HepG2 (cell line): Measurements from ENCODE around the gene TMEM184B. TPM values are rescaled to one million over a fixed set of nuclear protein-coding genes. Genes with fewer than 3 reads are reported as not detected.

Experiments used
- FOXA3 ChIP-seq: IDR thresholded peaks from 2 replicates; pipeline ENCODE4 v1.6.1; 2016; ENCODE audit warnings: missing genetic modification reagents, missing compliant biosample characterization
- FOXC1 ChIP-seq: sonication (generic); formaldehyde crosslinking; IDR thresholded peaks from 2 replicates; pipeline ENCODE4 v1.8.0; 2022; ENCODE audit warnings: mild to moderate bottlenecking, missing genetic modification reagents, borderline replicate concordance
- GFI1 ChIP-seq: sonication (generic); formaldehyde crosslinking; IDR thresholded peaks from 2 replicates; pipeline ENCODE4 v1.5.0; 2020; ENCODE audit warnings: missing genetic modification reagents, mild to moderate bottlenecking, borderline replicate concordance
- NFIB ChIP-seq: sonication (generic); formaldehyde crosslinking; IDR thresholded peaks from 2 replicates; pipeline ENCODE4 v1.9.0; 2021; ENCODE audit warnings: missing genetic modification reagents, mild to moderate bottlenecking, borderline replicate concordance
- NFYC ChIP-seq: IDR thresholded peaks from 2 replicates; pipeline ENCODE4 v1.6.1; 2016; ENCODE audit warnings: missing genetic modification reagents, missing compliant biosample characterization
- SKI ChIP-seq: fragments of 450-650 bp; IDR thresholded peaks from one replicate; pipeline ENCODE4 v1.6.1; 2018; ENCODE audit warnings: mild to moderate bottlenecking; ENCODE audit not compliant: partially characterized antibody
- SRSF1 ChIP-seq: fragments of 200-400 bp; formaldehyde crosslinking; optimal IDR thresholded peaks from 2 replicates; pipeline ENCODE3; 2017; ENCODE audit warnings: mild to moderate bottlenecking, low read depth, low read length, moderate library complexity
- YY1 ChIP-seq: IDR thresholded peaks from 2 replicates; pipeline ENCODE4 v1.6.1; 2011; ENCODE audit warnings: low read length, low read depth, moderate library complexity, mild to moderate bottlenecking; ENCODE audit not compliant: insufficient read depth, insufficient replicate concordance
- ZNF350 ChIP-seq: sonication (generic); formaldehyde crosslinking; IDR thresholded peaks from 2 replicates; pipeline ENCODE4 v1.4.0; 2020; ENCODE audit warnings: mild to moderate bottlenecking, low read depth, missing genetic modification reagents, borderline replicate concordance
- ZNF891 ChIP-seq: sonication (generic); formaldehyde crosslinking; IDR thresholded peaks from 2 replicates; pipeline ENCODE4 v1.5.0; 2020; ENCODE audit warnings: mild to moderate bottlenecking, missing genetic modification reagents
- polyA plus RNA-seq, 8 experiments: library from polyadenylated mRNA; depleted of rRNA in 3 of 8; stranded (reverse) in 7 of 8; unstranded in 1 of 8; fragments of >200 nt; fragmentation: Illumina TruSeq in 4 of 8; extraction: Trizol in 4 of 8; gene quantifications; 2 replicates each; pipeline versions ENCODE4 v1.2.1 to v1.2.3, GENCODE V29; 2011 to 2016; ENCODE audit warnings: low read depth in 4 of 8, missing spikeins in 1 of 8, mixed read lengths in 1 of 8; ENCODE audit not compliant: insufficient read depth in 1 of 8
- total RNA-seq, 5 experiments: library from RNA; depleted of rRNA; stranded (reverse); fragments of >200 nt; fragmentation: Illumina TruSeq; extraction: Trizol; gene quantifications; 2 replicates each; pipeline ENCODE4 v1.2.3, GENCODE V29; 2016; ENCODE audit warnings: low read depth in 1 of 5
- TF ChIP-seq, protein P1 (sequence below): sonication (generic); formaldehyde crosslinking; IDR thresholded peaks from 2 replicates; pipeline ENCODE4 v1.4.0; 2020; ENCODE audit warnings: missing genetic modification reagents
- TF ChIP-seq, protein P2 (sequence below): IDR thresholded peaks from 2 replicates; pipeline ENCODE4 v1.6.1; 2016; ENCODE audit warnings: control low read depth
- TF ChIP-seq, protein P3 (sequence below): sonication (generic); formaldehyde crosslinking; IDR thresholded peaks from 2 replicates; pipeline ENCODE4 v1.4.0; 2020; ENCODE audit warnings: missing genetic modification reagents, borderline replicate concordance
- TF ChIP-seq, protein P4 (sequence below): sonication (generic); formaldehyde crosslinking; IDR thresholded peaks from 2 replicates; pipeline ENCODE4 v1.5.1; 2020; ENCODE audit warnings: mild to moderate bottlenecking, moderate library complexity, missing genetic modification reagents
- TF ChIP-seq, protein P5 (sequence below): IDR thresholded peaks from 2 replicates; pipeline ENCODE4 v1.6.1; 2018; ENCODE audit warnings: missing genetic modification reagents, mild to moderate bottlenecking, missing compliant biosample characterization

TMEM184B gene
- total and polyA plus RNA-seq, 2 of the 13 experiments (the other 11 are each of a cell fraction or from before 2014, with no cell fraction given), result 15.9 to 16.0 TPM

DNA sequence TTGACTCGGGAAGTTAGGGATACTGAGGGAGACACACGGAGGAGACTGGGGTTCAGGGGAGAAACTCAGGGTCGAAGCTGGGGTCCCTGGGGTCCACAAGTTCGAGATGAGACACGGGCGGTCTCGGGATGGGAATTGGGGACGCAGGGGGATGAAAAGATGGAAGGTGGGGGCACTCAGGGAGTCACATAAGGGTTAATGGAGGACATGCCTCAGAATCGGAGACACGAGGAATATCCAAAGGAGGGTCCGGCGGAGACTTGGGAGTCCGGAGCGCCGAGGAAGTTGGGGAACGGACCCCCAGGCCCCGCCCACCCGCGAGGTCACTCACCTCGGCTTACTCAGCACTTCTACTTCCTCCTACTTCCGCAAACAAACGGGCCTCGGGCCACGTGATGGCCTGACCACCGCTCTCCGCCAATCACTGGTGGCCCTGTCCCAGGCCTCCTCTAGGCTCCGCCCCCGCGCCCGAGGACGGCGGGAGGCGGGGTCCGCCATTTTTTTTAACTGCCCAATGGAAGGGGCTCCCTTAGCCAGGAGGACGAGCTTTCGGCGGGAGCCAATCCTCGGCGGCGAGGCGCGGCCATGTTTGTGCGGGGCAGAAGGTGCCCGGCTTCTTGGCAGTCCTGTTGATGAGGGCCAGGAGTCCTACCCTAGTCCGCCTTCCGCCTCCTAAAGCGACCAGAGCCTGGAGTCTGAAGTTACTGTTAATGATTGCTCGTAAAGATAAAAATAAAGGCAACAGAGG, 91.2 kb downstream of the TMEM184B start, which contains the start of gene PLA2G6 (continued):
- TF ChIP-seq SKI (no peak), YY1 (peak; percentile 100), GFI1 (CRISPR knock-in tag) (peak; percentile 50; the same call in 1 of the 2 replicates), NFYC (CRISPR knock-in tag) (peak; percentile 87), ZNF891 (CRISPR knock-in tag) (no peak), FOXC1 (CRISPR knock-in tag) (peak; percentile 9; the same call in 1 of the 2 replicates), FOXA3 (CRISPR knock-in tag) (no peak), NFIB (CRISPR knock-in tag) (no peak), ZNF350 (CRISPR knock-in tag) (peak; percentile 38; the same call in 1 of the 2 replicates), SRSF1 (peak; percentile 24)
- TF ChIP-seq, protein P1, sequence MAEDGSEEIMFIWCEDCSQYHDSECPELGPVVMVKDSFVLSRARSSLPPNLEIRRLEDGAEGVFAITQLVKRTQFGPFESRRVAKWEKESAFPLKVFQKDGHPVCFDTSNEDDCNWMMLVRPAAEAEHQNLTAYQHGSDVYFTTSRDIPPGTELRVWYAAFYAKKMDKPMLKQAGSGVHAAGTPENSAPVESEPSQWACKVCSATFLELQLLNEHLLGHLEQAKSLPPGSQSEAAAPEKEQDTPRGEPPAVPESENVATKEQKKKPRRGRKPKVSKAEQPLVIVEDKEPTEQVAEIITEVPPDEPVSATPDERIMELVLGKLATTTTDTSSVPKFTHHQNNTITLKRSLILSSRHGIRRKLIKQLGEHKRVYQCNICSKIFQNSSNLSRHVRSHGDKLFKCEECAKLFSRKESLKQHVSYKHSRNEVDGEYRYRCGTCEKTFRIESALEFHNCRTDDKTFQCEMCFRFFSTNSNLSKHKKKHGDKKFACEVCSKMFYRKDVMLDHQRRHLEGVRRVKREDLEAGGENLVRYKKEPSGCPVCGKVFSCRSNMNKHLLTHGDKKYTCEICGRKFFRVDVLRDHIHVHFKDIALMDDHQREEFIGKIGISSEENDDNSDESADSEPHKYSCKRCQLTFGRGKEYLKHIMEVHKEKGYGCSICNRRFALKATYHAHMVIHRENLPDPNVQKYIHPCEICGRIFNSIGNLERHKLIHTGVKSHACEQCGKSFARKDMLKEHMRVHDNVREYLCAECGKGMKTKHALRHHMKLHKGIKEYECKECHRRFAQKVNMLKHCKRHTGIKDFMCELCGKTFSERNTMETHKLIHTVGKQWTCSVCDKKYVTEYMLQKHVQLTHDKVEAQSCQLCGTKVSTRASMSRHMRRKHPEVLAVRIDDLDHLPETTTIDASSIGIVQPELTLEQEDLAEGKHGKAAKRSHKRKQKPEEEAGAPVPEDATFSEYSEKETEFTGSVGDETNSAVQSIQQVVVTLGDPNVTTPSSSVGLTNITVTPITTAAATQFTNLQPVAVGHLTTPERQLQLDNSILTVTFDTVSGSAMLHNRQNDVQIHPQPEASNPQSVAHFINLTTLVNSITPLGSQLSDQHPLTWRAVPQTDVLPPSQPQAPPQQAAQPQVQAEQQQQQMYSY (CRISPR knock-in tag), result no peak
- TF ChIP-seq, protein P2, sequence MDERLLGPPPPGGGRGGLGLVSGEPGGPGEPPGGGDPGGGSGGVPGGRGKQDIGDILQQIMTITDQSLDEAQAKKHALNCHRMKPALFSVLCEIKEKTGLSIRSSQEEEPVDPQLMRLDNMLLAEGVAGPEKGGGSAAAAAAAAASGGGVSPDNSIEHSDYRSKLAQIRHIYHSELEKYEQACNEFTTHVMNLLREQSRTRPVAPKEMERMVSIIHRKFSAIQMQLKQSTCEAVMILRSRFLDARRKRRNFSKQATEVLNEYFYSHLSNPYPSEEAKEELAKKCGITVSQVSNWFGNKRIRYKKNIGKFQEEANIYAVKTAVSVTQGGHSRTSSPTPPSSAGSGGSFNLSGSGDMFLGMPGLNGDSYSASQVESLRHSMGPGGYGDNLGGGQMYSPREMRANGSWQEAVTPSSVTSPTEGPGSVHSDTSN (CRISPR knock-in tag), result 0 out of 2 replicates have a peak, but pooled peaks have one; percentile 12
- TF ChIP-seq, protein P3, sequence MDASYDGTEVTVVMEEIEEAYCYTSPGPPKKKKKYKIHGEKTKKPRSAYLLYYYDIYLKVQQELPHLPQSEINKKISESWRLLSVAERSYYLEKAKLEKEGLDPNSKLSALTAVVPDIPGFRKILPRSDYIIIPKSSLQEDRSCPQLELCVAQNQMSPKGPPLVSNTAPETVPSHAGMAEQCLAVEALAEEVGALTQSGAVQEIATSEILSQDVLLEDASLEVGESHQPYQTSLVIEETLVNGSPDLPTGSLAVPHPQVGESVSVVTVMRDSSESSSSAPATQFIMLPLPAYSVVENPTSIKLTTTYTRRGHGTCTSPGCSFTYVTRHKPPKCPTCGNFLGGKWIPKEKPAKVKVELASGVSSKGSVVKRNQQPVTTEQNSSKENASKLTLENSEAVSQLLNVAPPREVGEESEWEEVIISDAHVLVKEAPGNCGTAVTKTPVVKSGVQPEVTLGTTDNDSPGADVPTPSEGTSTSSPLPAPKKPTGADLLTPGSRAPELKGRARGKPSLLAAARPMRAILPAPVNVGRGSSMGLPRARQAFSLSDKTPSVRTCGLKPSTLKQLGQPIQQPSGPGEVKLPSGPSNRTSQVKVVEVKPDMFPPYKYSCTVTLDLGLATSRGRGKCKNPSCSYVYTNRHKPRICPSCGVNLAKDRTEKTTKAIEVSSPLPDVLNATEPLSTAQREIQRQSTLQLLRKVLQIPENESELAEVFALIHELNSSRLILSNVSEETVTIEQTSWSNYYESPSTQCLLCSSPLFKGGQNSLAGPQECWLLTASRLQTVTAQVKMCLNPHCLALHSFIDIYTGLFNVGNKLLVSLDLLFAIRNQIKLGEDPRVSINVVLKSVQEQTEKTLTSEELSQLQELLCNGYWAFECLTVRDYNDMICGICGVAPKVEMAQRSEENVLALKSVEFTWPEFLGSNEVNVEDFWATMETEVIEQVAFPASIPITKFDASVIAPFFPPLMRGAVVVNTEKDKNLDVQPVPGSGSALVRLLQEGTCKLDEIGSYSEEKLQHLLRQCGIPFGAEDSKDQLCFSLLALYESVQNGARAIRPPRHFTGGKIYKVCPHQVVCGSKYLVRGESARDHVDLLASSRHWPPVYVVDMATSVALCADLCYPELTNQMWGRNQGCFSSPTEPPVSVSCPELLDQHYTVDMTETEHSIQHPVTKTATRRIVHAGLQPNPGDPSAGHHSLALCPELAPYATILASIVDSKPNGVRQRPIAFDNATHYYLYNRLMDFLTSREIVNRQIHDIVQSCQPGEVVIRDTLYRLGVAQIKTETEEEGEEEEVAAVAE, result peak; percentile 98
- TF ChIP-seq, protein P4, sequence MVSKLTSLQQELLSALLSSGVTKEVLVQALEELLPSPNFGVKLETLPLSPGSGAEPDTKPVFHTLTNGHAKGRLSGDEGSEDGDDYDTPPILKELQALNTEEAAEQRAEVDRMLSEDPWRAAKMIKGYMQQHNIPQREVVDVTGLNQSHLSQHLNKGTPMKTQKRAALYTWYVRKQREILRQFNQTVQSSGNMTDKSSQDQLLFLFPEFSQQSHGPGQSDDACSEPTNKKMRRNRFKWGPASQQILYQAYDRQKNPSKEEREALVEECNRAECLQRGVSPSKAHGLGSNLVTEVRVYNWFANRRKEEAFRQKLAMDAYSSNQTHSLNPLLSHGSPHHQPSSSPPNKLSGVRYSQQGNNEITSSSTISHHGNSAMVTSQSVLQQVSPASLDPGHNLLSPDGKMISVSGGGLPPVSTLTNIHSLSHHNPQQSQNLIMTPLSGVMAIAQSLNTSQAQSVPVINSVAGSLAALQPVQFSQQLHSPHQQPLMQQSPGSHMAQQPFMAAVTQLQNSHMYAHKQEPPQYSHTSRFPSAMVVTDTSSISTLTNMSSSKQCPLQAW, result peak; percentile 64
- TF ChIP-seq, protein P5, sequence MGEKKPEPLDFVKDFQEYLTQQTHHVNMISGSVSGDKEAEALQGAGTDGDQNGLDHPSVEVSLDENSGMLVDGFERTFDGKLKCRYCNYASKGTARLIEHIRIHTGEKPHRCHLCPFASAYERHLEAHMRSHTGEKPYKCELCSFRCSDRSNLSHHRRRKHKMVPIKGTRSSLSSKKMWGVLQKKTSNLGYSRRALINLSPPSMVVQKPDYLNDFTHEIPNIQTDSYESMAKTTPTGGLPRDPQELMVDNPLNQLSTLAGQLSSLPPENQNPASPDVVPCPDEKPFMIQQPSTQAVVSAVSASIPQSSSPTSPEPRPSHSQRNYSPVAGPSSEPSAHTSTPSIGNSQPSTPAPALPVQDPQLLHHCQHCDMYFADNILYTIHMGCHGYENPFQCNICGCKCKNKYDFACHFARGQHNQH (CRISPR knock-in tag), result 0 out of 2 replicates have a peak, but pooled peaks have one; percentile 28
